ENCODE data around the gene CTSK. TPM values are rescaled to one million over a fixed set of nuclear protein-coding genes. Genes with fewer than 3 reads are reported as not detected.
"Not testable (repeated sequence)": the region's sequence is repeated elsewhere in the genome, so short reads cannot be mapped to it uniquely, and the experiment has no call there.

CTSK gene
- total RNA-seq, 1 donor from 2014 or later = 55.3 TPM

- Histone ChIP-seq H3K27me3 (ENCODE audit: control insufficient read depth in 3 of 3, insufficient read depth in 3 of 3, low read length in 3 of 3) (no peaks in the 10 kb centered on the region), H3K9ac (ENCODE audit: low read depth in 1 of 3, low read length in 3 of 3) (no peak overlapping the region), H3K27ac (ENCODE audit: low read depth, low read length) (no peak overlapping the region), H3K9me3 (ENCODE audit: control insufficient read depth in 3 of 3, low read length in 3 of 3) (no peaks in the 10 kb centered on the region), H3K4me1 (ENCODE audit: control insufficient read depth in 3 of 3, insufficient read depth in 3 of 3, low read length in 3 of 3) (no peaks in the 10 kb centered on the region), H3K4me3 (ENCODE audit: low read length in 3 of 3) (no peak overlapping the region), H3K36me3 (ENCODE audit: control insufficient read depth in 3 of 3, insufficient read depth in 3 of 3, low read length in 3 of 3) (no peaks in the 10 kb centered on the region)
Observed at GRCh38 chr1:150789396-150789795, 18.7 kb downstream of the CTSK start.

- no peak overlapping the region for H3K27ac ChIP-seq (ENCODE audit: low read depth, low read length)
- H3K9me3 ChIP-seq (ENCODE audit: control insufficient read depth in 3 of 3, low read length in 3 of 3) = no peaks in the 10 kb centered on the region
- no peak overlapping the region for H3K9ac ChIP-seq (ENCODE audit: low read depth in 1 of 3, low read length in 3 of 3)
- H3K27me3 ChIP-seq (ENCODE audit: control insufficient read depth in 3 of 3, insufficient read depth in 3 of 3, low read length in 3 of 3) = no peaks in the 10 kb centered on the region
- no peaks in the 10 kb centered on the region for H3K4me1 ChIP-seq (ENCODE audit: control insufficient read depth in 3 of 3, insufficient read depth in 3 of 3, low read length in 3 of 3)
- H3K36me3 ChIP-seq (ENCODE audit: control insufficient read depth in 3 of 3, insufficient read depth in 3 of 3, low read length in 3 of 3) = no peaks in the 10 kb centered on the region
- H3K4me3 ChIP-seq (ENCODE audit: low read length in 3 of 3) = no peak overlapping the region
Observed at GRCh38 chr1:150788946-150789345, 19.1 kb downstream of the CTSK start.

GRCh38 chr1:150787455-150787854 is 20.6 kb downstream of the CTSK start:
- H3K9me3 ChIP-seq (ENCODE audit: control insufficient read depth in 3 of 3, low read length in 3 of 3) = no peaks in the 10 kb centered on the region
- H3K4me3 ChIP-seq (ENCODE audit: low read length in 3 of 3) = no peak overlapping the region
- H3K9ac ChIP-seq (ENCODE audit: low read depth in 1 of 3, low read length in 3 of 3) = no peak overlapping the region
- H3K27ac ChIP-seq (ENCODE audit: low read depth, low read length) = no peak overlapping the region
- no peaks in the 10 kb centered on the region for H3K4me1 ChIP-seq (ENCODE audit: control insufficient read depth in 3 of 3, insufficient read depth in 3 of 3, low read length in 3 of 3)
- H3K36me3 ChIP-seq (ENCODE audit: control insufficient read depth in 3 of 3, insufficient read depth in 3 of 3, low read length in 3 of 3) = no peaks in the 10 kb centered on the region
- no peaks in the 10 kb centered on the region for H3K27me3 ChIP-seq (ENCODE audit: control insufficient read depth in 3 of 3, insufficient read depth in 3 of 3, low read length in 3 of 3)

- H3K4me1 ChIP-seq (ENCODE audit: control insufficient read depth in 3 of 3, insufficient read depth in 3 of 3, low read length in 3 of 3) = no peaks in the 10 kb centered on the region
- H3K9ac ChIP-seq (ENCODE audit: low read depth in 1 of 3, low read length in 3 of 3) = no peak overlapping the region
- H3K36me3 ChIP-seq (ENCODE audit: control insufficient read depth in 3 of 3, insufficient read depth in 3 of 3, low read length in 3 of 3) = no peaks in the 10 kb centered on the region
- no peak overlapping the region for H3K27ac ChIP-seq (ENCODE audit: low read depth, low read length)
- H3K9me3 ChIP-seq (ENCODE audit: control insufficient read depth in 3 of 3, low read length in 3 of 3) = no peaks in the 10 kb centered on the region
- H3K27me3 ChIP-seq (ENCODE audit: control insufficient read depth in 3 of 3, insufficient read depth in 3 of 3, low read length in 3 of 3) = no peaks in the 10 kb centered on the region
- H3K4me3 ChIP-seq (ENCODE audit: low read length in 3 of 3) = no peak overlapping the region
Observed at GRCh38 chr1:150780510-150780909, 27.6 kb downstream of the CTSK start.

- H3K4me3 ChIP-seq (ENCODE audit: low read length in 3 of 3) = no peak overlapping the region
- no peaks in the 10 kb centered on the region for H3K36me3 ChIP-seq (ENCODE audit: control insufficient read depth in 3 of 3, insufficient read depth in 3 of 3, low read length in 3 of 3)
- no peak overlapping the region for H3K9ac ChIP-seq (ENCODE audit: low read depth in 1 of 3, low read length in 3 of 3)
- H3K4me1 ChIP-seq (ENCODE audit: control insufficient read depth in 3 of 3, insufficient read depth in 3 of 3, low read length in 3 of 3) = no peaks in the 10 kb centered on the region
- H3K27ac ChIP-seq (ENCODE audit: low read depth, low read length) = no peak overlapping the region
- H3K27me3 ChIP-seq (ENCODE audit: control insufficient read depth in 3 of 3, insufficient read depth in 3 of 3, low read length in 3 of 3) = no peaks in the 10 kb centered on the region
- no peaks in the 10 kb centered on the region for H3K9me3 ChIP-seq (ENCODE audit: control insufficient read depth in 3 of 3, low read length in 3 of 3)
Observed at GRCh38 chr1:150778409-150778808, 29.7 kb downstream of the CTSK start.

- H3K9ac ChIP-seq (ENCODE audit: low read depth in 1 of 3, low read length in 3 of 3) = no peak overlapping the region
- H3K4me3 ChIP-seq (ENCODE audit: low read length in 3 of 3) = no peak overlapping the region
- H3K27ac ChIP-seq (ENCODE audit: low read depth, low read length) = no peak overlapping the region
- no peaks in the 10 kb centered on the region for H3K4me1 ChIP-seq (ENCODE audit: control insufficient read depth in 3 of 3, insufficient read depth in 3 of 3, low read length in 3 of 3)
- no peaks in the 10 kb centered on the region for H3K9me3 ChIP-seq (ENCODE audit: control insufficient read depth in 3 of 3, low read length in 3 of 3)
- H3K27me3 ChIP-seq (ENCODE audit: control insufficient read depth in 3 of 3, insufficient read depth in 3 of 3, low read length in 3 of 3) = no peaks in the 10 kb centered on the region
- H3K36me3 ChIP-seq (ENCODE audit: control insufficient read depth in 3 of 3, insufficient read depth in 3 of 3, low read length in 3 of 3) = no peaks in the 10 kb centered on the region
Observed at GRCh38 chr1:150777544-150777943, 30.5 kb downstream of the CTSK start.

GRCh38 chr1:150775931-150776505 is 32.0 kb downstream of the CTSK start:
- not testable (repeated sequence) for H3K4me1 ChIP-seq (ENCODE audit: control insufficient read depth in 3 of 3, insufficient read depth in 3 of 3, low read length in 3 of 3); H3K4me3 ChIP-seq (ENCODE audit: low read length in 3 of 3); H3K27me3 ChIP-seq (ENCODE audit: control insufficient read depth in 3 of 3, insufficient read depth in 3 of 3, low read length in 3 of 3); H3K9ac ChIP-seq (ENCODE audit: low read depth in 1 of 3, low read length in 3 of 3); H3K36me3 ChIP-seq (ENCODE audit: control insufficient read depth in 3 of 3, insufficient read depth in 3 of 3, low read length in 3 of 3); H3K9me3 ChIP-seq (ENCODE audit: control insufficient read depth in 3 of 3, low read length in 3 of 3); H3K27ac ChIP-seq (ENCODE audit: low read depth, low read length)

- no peaks in the 10 kb centered on the region for H3K36me3 ChIP-seq (ENCODE audit: control insufficient read depth in 3 of 3, insufficient read depth in 3 of 3, low read length in 3 of 3)
- no peaks in the 10 kb centered on the region for H3K27me3 ChIP-seq (ENCODE audit: control insufficient read depth in 3 of 3, insufficient read depth in 3 of 3, low read length in 3 of 3)
- H3K9me3 ChIP-seq (ENCODE audit: control insufficient read depth in 3 of 3, low read length in 3 of 3) = no peaks in the 10 kb centered on the region
- no peak overlapping the region for H3K4me3 ChIP-seq (ENCODE audit: low read length in 3 of 3)
- H3K27ac ChIP-seq (ENCODE audit: low read depth, low read length) = no peak overlapping the region
- H3K4me1 ChIP-seq (ENCODE audit: control insufficient read depth in 3 of 3, insufficient read depth in 3 of 3, low read length in 3 of 3) = no peaks in the 10 kb centered on the region
- no peak overlapping the region for H3K9ac ChIP-seq (ENCODE audit: low read depth in 1 of 3, low read length in 3 of 3)
Observed at GRCh38 chr1:150775276-150775675, 32.8 kb downstream of the CTSK start.

GRCh38 chr1:150772326-150772725 is 35.7 kb downstream of the CTSK start:
- Histone ChIP-seq H3K9ac (ENCODE audit: low read depth in 1 of 3, low read length in 3 of 3) (no peak overlapping the region), H3K36me3 (ENCODE audit: control insufficient read depth in 3 of 3, insufficient read depth in 3 of 3, low read length in 3 of 3) (no peaks in the 10 kb centered on the region), H3K4me3 (ENCODE audit: low read length in 3 of 3) (no peak overlapping the region), H3K27me3 (ENCODE audit: control insufficient read depth in 3 of 3, insufficient read depth in 3 of 3, low read length in 3 of 3) (no peaks in the 10 kb centered on the region), H3K27ac (ENCODE audit: low read depth, low read length) (no peak overlapping the region), H3K4me1 (ENCODE audit: control insufficient read depth in 3 of 3, insufficient read depth in 3 of 3, low read length in 3 of 3) (no peaks in the 10 kb centered on the region), H3K9me3 (ENCODE audit: control insufficient read depth in 3 of 3, low read length in 3 of 3) (no peaks in the 10 kb centered on the region)

GRCh38 chr1:150767704-150768103 is 40.4 kb downstream of the CTSK start:
- not testable (repeated sequence) for H3K27me3 ChIP-seq (ENCODE audit: control insufficient read depth in 3 of 3, insufficient read depth in 3 of 3, low read length in 3 of 3); H3K27ac ChIP-seq (ENCODE audit: low read depth, low read length); H3K4me1 ChIP-seq (ENCODE audit: control insufficient read depth in 3 of 3, insufficient read depth in 3 of 3, low read length in 3 of 3); H3K9ac ChIP-seq (ENCODE audit: low read depth in 1 of 3, low read length in 3 of 3); H3K4me3 ChIP-seq (ENCODE audit: low read length in 3 of 3); H3K9me3 ChIP-seq (ENCODE audit: control insufficient read depth in 3 of 3, low read length in 3 of 3); H3K36me3 ChIP-seq (ENCODE audit: control insufficient read depth in 3 of 3, insufficient read depth in 3 of 3, low read length in 3 of 3)

GRCh38 chr1:150765977-150766301 is 42.1 kb downstream of the CTSK start:
- H3K36me3 ChIP-seq (ENCODE audit: control insufficient read depth in 3 of 3, insufficient read depth in 3 of 3, low read length in 3 of 3); H3K27ac ChIP-seq (ENCODE audit: low read depth, low read length); H3K9me3 ChIP-seq (ENCODE audit: control insufficient read depth in 3 of 3, low read length in 3 of 3); H3K4me1 ChIP-seq (ENCODE audit: control insufficient read depth in 3 of 3, insufficient read depth in 3 of 3, low read length in 3 of 3); H3K27me3 ChIP-seq (ENCODE audit: control insufficient read depth in 3 of 3, insufficient read depth in 3 of 3, low read length in 3 of 3): not testable (repeated sequence)
- peak overlapping the region in 2 of 3 donors; percentile 54 to 72 for H3K4me3 ChIP-seq (ENCODE audit: low read length in 3 of 3)
- peak overlapping the region in 2 of 3 donors; percentile 45 to 67 for H3K9ac ChIP-seq (ENCODE audit: low read depth in 1 of 3, low read length in 3 of 3)

Data from skeletal muscle tissue (tissue), 4 donors.